Peyer's patch (tissue), 4 donors: ENCODE measurements around the gene ZNF503. TPM values are rescaled to one million over a fixed set of nuclear protein-coding genes. Genes with fewer than 3 reads are reported as not detected.

Experiments
- DNase-seq, 3 donors: peaks; one replicate each; pipeline ENCODE4 v3.0.0-alpha.2; 2017 to 2019
- H3K27ac ChIP-seq, 4 donors: fragments of 200-600 bp; sonication (generic); one replicate each; pipeline ENCODE4 v1.5.1; 2016 to 2019
- H3K27me3 ChIP-seq, 2 donors: fragments of 200-600 bp; sonication (generic); one replicate each; pipeline ENCODE4 v1.5.1; 2019
- H3K36me3 ChIP-seq, 3 donors: fragments of 200-600 bp; sonication (generic); one replicate each; pipeline ENCODE4 v1.5.1; 2016 to 2019
- H3K4me1 ChIP-seq, 4 donors: fragments of 200-600 bp; sonication (generic); one replicate each; pipeline ENCODE4 v1.5.1; 2016 to 2019
- H3K4me3 ChIP-seq, 4 donors: fragments of 200-600 bp; sonication (generic); 1 replicate in 3 of 4; 2 replicates in 1 of 4; pipeline ENCODE4 v1.5.1; 2016 to 2019; ENCODE audit warnings: mild to moderate bottlenecking in 1 of 4
- H3K9me3 ChIP-seq, 4 donors: fragments of 200-600 bp; sonication (generic); one replicate each; pipeline ENCODE4 v1.5.1; 2016 to 2019; ENCODE audit warnings: mild to moderate bottlenecking in 1 of 4
- CTCF ChIP-seq, 6 experiments: fragments of 450-650 bp in 4 of 6; fragments of 200-600 bp in 2 of 6; sonication (generic) in 1 of 6; IDR thresholded peaks; one replicate each; pipeline ENCODE4 v1.5.1; 2017 to 2019; ENCODE audit warnings: antibody characterized with exemption in 6 of 6, mild to moderate bottlenecking in 3 of 6, moderate library complexity in 1 of 6
- POLR2A ChIP-seq, 2 donors: fragments of 450-650 bp; IDR thresholded peaks; one replicate each; pipeline ENCODE4 v1.5.1; 2017; ENCODE audit warnings: antibody characterized with exemption in 2 of 2, mild to moderate bottlenecking in 2 of 2, moderate library complexity in 2 of 2
- total RNA-seq, 4 donors: library from RNA; depleted of rRNA; stranded (reverse); fragments of >200 nt; gene quantifications; one replicate each; pipeline ENCODE4 v1.1.0, GENCODE V29; 2016

Gene ZNF503
- total RNA-seq, 4 donors from 2014 or later = 5.2 to 9.1 (median 6.4) TPM

- Histone ChIP-seq H3K27me3 (no peaks in the 10 kb centered on the region), H3K9me3 (no peaks in the 10 kb centered on the region), H3K27ac (no peak overlapping the region), H3K4me3 (no peak overlapping the region), H3K4me1 (no peaks in the 10 kb centered on the region), H3K36me3 (no peaks in the 10 kb centered on the region)
- DNase-seq = no peak
- no peak for TF ChIP-seq POLR2A (IDR thresholded peaks at IDR 0.05)
- TF ChIP-seq CTCF (IDR thresholded peaks at IDR 0.05) = no peak
Observed at GRCh38 chr10:75440271-75440793, 38.8 kb upstream of the ZNF503 start.

- no peak for DNase-seq
- H3K27me3 ChIP-seq = no peaks in the 10 kb centered on the region
- H3K4me3 ChIP-seq = no peak overlapping the region
- TF ChIP-seq CTCF (IDR thresholded peaks at IDR 0.05) = no peak
- no peaks in the 10 kb centered on the region for H3K9me3 ChIP-seq
- H3K4me1 ChIP-seq = no peaks in the 10 kb centered on the region
- no peak overlapping the region for H3K27ac ChIP-seq
- no peaks in the 10 kb centered on the region for H3K36me3 ChIP-seq
Observed at GRCh38 chr10:75439811-75440210, 38.2 kb upstream of the ZNF503 start.

- Histone ChIP-seq H3K27me3 (no peaks in the 10 kb centered on the region), H3K27ac (no peak overlapping the region), H3K9me3 (no peaks in the 10 kb centered on the region), H3K4me3 (no peak overlapping the region), H3K4me1 (no peaks in the 10 kb centered on the region), H3K36me3 (no peaks in the 10 kb centered on the region)
- no peak for DNase-seq
- TF ChIP-seq CTCF (IDR thresholded peaks at IDR 0.05) (no peak), POLR2A (IDR thresholded peaks at IDR 0.05) (no peak)
Observed at GRCh38 chr10:75438275-75438674, 36.7 kb upstream of the ZNF503 start.

- no peaks in the 10 kb centered on the region for H3K36me3 ChIP-seq
- H3K27ac ChIP-seq = no peak overlapping the region
- TF ChIP-seq CTCF (IDR thresholded peaks at IDR 0.05) = no peak
- TF ChIP-seq POLR2A (IDR thresholded peaks at IDR 0.05) = no peak
- H3K27me3 ChIP-seq = no peaks in the 10 kb centered on the region
- DNase-seq = no peak
- no peaks in the 10 kb centered on the region for H3K9me3 ChIP-seq
- no peak overlapping the region for H3K4me3 ChIP-seq
- H3K4me1 ChIP-seq = peaks cover 0 to under 1% (median 0%) of the 10 kb centered on the region in 4 donors
Observed at GRCh38 chr10:75437693-75438092, 36.1 kb upstream of the ZNF503 start.

- Histone ChIP-seq H3K4me3 (no peak overlapping the region), H3K4me1 (peaks cover 0 to 8% (median 0%) of the 10 kb centered on the region in 4 donors), H3K27ac (no peak overlapping the region), H3K27me3 (no peaks in the 10 kb centered on the region), H3K36me3 (no peaks in the 10 kb centered on the region), H3K9me3 (no peaks in the 10 kb centered on the region)
- TF ChIP-seq POLR2A (IDR thresholded peaks at IDR 0.05) (no peak), CTCF (IDR thresholded peaks at IDR 0.05) (no peak)
- no peak for DNase-seq
Observed at GRCh38 chr10:75436896-75437295, 35.3 kb upstream of the ZNF503 start.

GRCh38 chr10:75435291-75435690 lies 33.7 kb upstream of the ZNF503 start:
- no peak overlapping the region for H3K27ac ChIP-seq
- no peak for TF ChIP-seq CTCF (IDR thresholded peaks at IDR 0.05)
- no peak for TF ChIP-seq POLR2A (IDR thresholded peaks at IDR 0.05)
- H3K4me1 ChIP-seq = peaks cover 0 to 18% (median 0%) of the 10 kb centered on the region in 4 donors
- no peaks in the 10 kb centered on the region for H3K9me3 ChIP-seq
- H3K36me3 ChIP-seq = no peaks in the 10 kb centered on the region
- no peak overlapping the region for H3K4me3 ChIP-seq
- H3K27me3 ChIP-seq = no peaks in the 10 kb centered on the region
- DNase-seq = no peak
